Middle frontal gyrus (tissue), 1 donor: ENCODE measurements around the gene DGUOK.

Source experiments
- DNase-seq: peaks from one replicate; pipeline ENCODE4 v3.0.0-alpha.2; 2015; ENCODE audit warnings: low spot score; ENCODE audit errors: extremely low spot score

Gene DGUOK

DNA sequence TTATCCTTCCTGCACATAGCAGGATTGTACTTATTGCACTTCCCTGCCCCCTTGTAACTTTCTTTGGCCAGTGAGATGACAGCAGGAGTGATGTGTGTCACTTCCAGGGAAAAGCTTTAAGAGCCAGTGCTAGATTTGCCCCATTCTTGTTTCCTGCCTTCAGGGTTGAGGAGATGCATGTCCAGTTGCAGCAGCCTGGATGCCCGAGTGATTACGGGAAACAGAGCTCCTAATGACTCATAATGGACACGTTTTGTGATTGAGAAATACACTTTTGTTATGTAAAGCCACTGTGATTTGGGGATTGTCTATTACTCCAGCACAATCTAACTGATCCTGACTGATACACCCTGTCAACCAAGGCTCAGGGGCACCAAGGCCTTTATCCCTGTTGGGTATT is 53.0 kb downstream of the DGUOK start:
- no peak for DNase-seq

GRCh38 chr2:73980566-73980965 is 53.9 kb downstream of the DGUOK start:
- no peak for DNase-seq

DNA sequence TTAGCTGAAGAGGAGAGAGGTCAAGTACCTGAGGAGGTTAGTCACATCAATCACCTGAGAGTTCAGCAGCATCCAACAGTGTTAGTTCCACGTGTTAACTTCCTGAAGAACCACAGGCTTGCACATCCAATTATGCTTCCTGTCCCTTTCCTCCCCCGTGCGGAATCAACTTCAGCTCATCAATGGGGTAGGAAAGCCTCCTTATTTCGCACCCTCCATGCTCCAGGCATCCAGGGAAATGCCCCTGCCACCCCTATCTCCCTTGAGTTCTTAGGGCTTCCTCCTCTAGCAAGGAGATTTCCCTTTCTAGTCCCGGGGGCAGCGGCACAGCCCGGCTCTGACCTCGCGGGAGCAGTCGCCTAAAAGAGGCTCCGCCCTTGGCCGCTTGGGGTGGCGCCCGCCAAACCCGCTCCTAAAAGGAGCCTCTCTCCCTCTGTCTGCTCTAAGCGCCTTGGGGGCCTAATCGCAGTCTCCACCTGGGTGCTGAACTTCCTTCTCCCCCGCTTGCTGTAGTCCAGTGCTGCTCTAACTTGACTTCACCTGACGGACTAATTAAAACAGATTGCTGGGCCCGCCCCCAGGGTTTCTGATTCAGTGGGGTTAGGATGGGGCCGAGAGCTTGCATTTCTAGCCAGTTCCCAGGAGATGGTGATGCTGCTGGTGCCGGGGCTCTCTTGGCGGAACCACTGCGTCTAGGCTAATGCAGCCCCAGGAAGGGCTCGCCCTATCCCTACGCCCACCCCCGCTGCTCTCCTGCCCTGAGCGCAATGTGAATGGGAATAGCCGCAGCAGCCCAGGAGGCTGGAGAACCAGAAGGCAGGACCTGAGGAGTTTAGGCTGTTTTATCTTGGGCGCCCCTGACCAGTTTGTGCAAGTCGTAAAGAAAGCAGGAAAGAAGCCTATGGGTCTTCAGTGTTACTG is 54.7 kb downstream of the DGUOK start:
- no peak for DNase-seq

- DNase-seq, result no peak
These were observed 55.5 kb downstream of the DGUOK start for GRCh38 chr2:73982140-73982617.

DNA sequence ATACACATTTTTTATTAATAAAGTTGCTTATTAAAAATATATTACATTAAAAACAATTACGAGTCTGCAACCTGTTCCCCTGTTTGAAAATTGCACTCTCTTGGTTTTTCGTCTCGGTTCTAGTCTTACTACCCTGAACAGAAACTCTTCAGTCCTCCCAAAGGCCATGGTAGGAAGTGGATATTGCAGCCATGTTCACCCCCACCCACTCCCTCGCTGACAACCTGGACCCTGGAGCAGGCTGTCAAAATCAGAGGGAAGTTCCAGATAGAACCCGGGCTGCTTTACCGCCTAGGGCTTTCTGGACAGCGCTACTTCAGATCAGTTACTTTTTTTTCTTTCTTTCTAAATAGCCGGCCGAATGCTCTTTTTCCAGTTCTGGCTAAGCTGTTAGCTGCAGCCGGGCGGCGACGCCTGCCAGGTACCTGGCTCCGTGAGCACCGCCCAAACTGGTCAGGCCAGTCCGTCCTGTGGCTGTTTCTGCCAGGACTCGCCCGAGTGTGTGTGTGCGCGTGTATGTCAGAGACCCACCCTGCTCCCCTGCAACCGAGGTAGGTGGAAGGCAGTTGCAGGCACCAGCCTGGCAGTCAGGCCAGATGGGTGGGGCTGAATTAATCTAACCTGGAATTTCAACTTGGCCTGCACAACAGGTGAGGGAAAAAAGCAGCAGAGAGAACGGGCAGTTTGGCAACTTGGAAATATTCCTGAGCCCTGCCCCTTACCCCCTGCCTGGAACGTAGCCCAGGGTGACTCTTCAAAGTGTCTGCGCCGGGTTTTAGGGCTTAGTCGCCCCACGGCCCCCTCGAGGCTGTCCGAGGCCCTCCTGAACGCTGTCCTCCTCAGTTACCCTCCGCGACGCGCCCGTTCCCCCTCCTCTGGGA is 56.9 kb downstream of the DGUOK start:
- no peak for DNase-seq

DNA sequence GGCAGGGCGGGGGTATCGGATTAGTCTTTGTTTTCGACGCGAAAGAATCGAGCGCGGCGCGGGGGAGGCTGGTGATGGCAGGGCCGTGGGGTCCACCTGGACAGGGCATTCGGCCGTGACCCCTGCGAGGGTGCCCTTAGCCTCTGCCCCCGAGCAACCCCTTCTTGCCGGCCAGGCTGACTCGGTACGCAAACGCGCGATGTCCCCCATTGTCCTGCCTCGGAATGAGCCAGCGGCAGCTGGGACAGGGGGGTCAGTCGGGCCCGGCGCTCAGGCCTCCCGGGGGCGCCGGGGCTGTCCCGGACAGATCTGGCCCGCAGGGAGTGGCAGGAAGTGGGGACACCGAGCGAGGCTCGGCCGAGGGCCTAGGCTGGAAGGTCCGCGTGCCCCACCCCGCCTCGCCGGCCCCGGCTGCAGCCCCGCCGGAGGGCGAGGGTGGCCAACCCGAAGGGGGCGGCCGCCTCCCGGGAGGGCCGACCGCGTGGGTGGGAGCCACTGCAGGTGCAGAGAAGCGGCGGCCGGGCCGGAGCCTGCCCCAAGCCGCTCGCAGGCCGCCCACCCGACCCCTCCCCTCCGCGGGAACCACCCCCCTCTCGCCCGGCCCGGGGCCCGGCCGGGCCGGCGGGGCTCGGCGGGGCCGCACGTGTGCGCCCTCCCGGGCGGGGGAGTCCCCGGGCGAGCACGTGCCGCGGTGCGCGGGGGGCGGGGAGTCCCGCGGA is 57.7 kb downstream of the DGUOK start, which contains the start of gene TET3:
Gene TET3 (plus strand): TSS at position 708 of the 719 bp plus-strand sequence. CDS start 1,494 bp downstream, outside the sequence.
- no peak for DNase-seq

GRCh38 chr2:73984922-73985307 is 58.2 kb downstream of the DGUOK start:
- no peak for DNase-seq

DNA sequence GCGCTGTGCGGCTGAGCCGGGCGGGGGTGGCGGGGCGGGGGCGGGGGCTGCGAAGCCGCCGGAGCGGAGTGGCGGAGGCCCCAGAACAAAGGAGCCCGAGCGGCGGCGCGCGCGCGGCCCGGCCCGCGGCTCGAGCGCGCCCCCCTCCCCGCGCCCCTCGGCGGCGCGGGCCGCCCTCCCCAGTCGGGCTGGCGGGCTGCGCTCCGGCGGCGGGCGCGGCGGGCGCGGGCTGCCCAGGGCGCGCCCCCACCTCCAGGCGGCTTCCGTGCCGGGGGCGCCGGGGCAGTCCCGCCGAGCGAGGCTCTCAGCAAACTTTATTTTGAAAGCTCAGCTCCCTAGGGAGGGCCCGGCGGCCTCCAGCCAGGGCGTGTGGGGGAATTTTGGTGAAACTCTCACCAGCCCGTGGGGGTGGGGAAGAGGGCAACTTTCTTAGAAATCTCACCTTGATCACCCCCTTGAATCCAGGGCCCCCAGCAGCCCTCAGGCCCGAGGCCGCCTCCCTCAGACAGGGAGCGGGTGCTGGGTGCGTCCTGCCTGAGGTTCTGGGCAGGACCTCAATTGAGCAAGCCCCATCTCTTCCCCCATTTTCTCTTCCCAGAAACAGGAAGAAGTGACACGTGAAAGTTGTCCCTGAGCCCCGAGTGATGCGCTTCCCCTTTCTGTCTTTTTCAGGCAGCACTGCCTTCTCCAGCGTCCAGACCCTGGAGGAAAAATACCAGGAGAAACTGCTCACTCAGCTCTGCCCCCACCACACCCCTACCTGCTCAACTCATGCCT is 58.8 kb downstream of the DGUOK start:
- no peak for DNase-seq

GRCh38 chr2:73986085-73986681 is 59.5 kb downstream of the DGUOK start:
- DNase-seq, result no peak

- no peak for DNase-seq
These were observed 60.6 kb downstream of the DGUOK start for GRCh38 chr2:73987109-73987947.

GRCh38 chr2:73987948-73988700 is 61.4 kb downstream of the DGUOK start:
- DNase-seq, result no peak

GRCh38 chr2:73989972-73990371 is 63.3 kb downstream of the DGUOK start:
- DNase-seq, result no peak

DNA sequence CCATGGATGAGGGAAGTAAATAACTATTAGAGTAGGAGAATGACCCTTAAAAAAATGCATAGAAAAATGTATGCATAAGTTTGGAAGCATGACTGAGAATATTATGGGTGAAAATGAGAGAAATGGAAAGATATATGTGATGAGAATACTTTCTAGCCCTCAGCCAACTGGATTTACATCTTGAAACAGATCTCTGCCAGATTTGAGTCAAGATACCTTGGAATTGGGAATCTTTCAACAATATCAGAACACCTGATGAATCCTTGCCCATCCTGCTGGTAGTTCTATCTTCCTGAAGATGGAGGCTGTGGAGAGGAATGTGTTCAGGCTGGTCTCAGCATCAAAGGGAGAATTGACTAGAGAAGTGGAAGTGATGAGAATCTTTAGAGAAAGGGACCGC is 63.9 kb downstream of the DGUOK start:
- no peak for DNase-seq

GRCh38 chr2:73992036-73992435 is 65.4 kb downstream of the DGUOK start:
- DNase-seq, result no peak

- no peak for DNase-seq
These were observed 66.7 kb downstream of the DGUOK start for GRCh38 chr2:73993376-73993775.

DNA sequence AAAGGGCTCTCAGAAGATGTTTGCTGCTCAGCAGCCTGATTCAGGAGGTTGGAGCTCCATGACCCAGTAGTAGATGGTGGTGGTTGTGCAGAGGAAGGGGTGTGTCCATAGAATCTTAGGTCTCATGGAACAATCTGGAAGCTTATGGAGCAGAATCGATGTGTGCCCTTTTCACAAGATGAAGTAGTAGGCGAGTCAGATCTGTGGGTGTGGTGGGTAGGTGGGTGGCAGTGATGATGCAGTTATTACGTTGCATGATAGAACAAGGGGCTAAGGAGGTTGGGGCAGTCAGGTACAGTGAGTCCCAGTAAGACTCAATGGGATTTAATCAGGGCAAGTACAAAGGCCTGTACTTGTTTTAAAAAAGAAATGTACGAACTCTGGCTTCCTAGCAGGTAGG is 67.1 kb downstream of the DGUOK start:
- no peak for DNase-seq

GRCh38 chr2:73994178-73994831 is 67.6 kb downstream of the DGUOK start:
- no peak for DNase-seq

DNA sequence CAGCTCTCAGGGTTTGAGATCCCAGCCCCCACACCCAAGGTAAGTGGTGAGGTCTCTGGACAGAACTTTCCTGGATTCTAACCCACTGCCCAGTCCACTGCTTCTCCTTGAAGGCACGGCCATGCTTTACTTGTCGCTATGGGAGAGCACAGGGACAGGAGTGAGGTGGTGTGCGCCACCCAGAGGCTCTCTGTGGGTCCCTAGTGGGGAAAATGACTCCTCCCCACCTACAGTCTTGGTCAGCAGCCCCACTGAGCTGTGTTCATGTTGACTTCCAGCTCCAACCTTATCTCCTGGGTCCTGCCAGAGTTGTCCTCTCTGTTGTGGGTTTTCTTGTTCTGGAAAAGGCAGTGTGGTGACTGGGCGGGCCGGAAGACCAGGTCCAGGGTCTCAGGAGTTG is 69.1 kb downstream of the DGUOK start:
- no peak for DNase-seq
